ENCODE results near the gene ODR4.

GRCh38 chr1:186463511-186463910 is 87.9 kb downstream of the ODR4 start:
- TF ChIP-seq EZH2 (IDR thresholded peaks at IDR 0.05) = no peak
- no peak for TF ChIP-seq POLR2AphosphoS5 (IDR thresholded peaks at IDR 0.05; ENCODE audit: borderline replicate concordance, low read depth, low read length)
- TF ChIP-seq FOXP2 (optimal IDR thresholded peaks at IDR 0.05; ENCODE audit: control extremely low read depth, extremely low read length, insufficient read depth) = no peak
